GM23338 (cell line): ENCODE measurements around the gene GRAMD2B.

Source experiments
- CTCF ChIP-seq, 2 experiments: fragments of 200-600 bp in 1 of 2; sonication (generic) in 1 of 2; conservative IDR thresholded peaks; 2 replicates each; pipeline versions ENCODE4 v1.5.1 to v1.6.1; 2016 to 2017; ENCODE audit warnings: antibody characterized with exemption in 2 of 2, low read depth in 2 of 2, mild to moderate bottlenecking in 2 of 2, moderate library complexity in 1 of 2
- EZH2 ChIP-seq: fragments of 200-600 bp; sonication (generic); IDR thresholded peaks from one replicate; pipeline ENCODE4 v1.8.0; 2017; ENCODE audit warnings: antibody characterized with exemption, mild to moderate bottlenecking, low read depth; ENCODE audit not compliant: unreplicated experiment
- EZH2phosphoT487 ChIP-seq: fragments of 200-600 bp; sonication (generic); IDR thresholded peaks from one replicate; pipeline ENCODE4 v1.8.1; 2018; ENCODE audit warnings: antibody characterized with exemption; ENCODE audit not compliant: unreplicated experiment
- JUNB ChIP-seq: IDR thresholded peaks from one replicate; pipeline ENCODE4 v1.6.1; 2016; ENCODE audit warnings: antibody characterized with exemption; ENCODE audit not compliant: unreplicated experiment
- POLR2AphosphoS5 ChIP-seq: IDR thresholded peaks from 2 replicates; pipeline ENCODE4 v1.6.1; 2016; ENCODE audit warnings: antibody characterized with exemption, low read depth
- REST ChIP-seq: IDR thresholded peaks from one replicate; pipeline ENCODE4 v1.6.1; 2018; ENCODE audit warnings: antibody characterized with exemption; ENCODE audit not compliant: unreplicated experiment
- STAT1 ChIP-seq: IDR thresholded peaks from one replicate; pipeline ENCODE4 v1.6.1; 2016; ENCODE audit warnings: antibody characterized with exemption; ENCODE audit not compliant: unreplicated experiment

- no peak for TF ChIP-seq CTCF (conservative IDR thresholded peaks at IDR 0.05; ENCODE audit: low read depth in 2 of 2)
- TF ChIP-seq STAT1, result no peak
- no peak for TF ChIP-seq EZH2
- no peak for TF ChIP-seq POLR2AphosphoS5
- no peak for TF ChIP-seq JUNB
- TF ChIP-seq REST, result no peak
- TF ChIP-seq EZH2phosphoT487, result no peak
Measured at GRCh38 chr5:126481243-126481642, 58.0 kb downstream of the GRAMD2B start.
